HTR-8/SVneo (cell line): ENCODE results near the gene NEBL.
A peak's percentile ranks its signal among the peaks of the same experiment; 100 is the strongest.

Source experiments
- DNase-seq: peaks from one replicate; pipeline ENCODE4 v3.0.0; 2011; ENCODE audit warnings: low spot score, mixed read lengths; ENCODE audit not compliant: insufficient read length
- FAIRE-seq: peaks from 2 replicates; lab custom pipeline; 2011; peaks lifted over from hg19 to GRCh38; lab: Jason Lieb, UNC

The NEBL gene

DNA sequence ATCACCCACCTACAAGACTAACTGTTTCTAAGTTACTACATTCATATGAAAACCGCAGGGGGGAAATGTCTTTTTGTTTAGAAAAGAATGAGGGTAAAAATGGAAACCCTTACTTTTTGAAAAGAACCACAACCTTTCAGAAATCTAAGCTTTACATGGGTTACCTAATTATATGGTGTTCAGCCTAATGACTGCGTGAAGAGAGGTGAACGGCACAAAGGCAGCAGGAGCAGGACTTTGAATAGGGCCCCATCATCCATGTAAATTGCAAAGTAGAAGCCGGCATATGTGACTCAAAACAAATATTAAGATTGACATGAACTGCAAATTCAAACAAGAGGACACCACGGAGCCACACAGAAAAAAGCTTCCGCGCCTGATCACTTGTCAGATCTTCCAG is 25.1 kb downstream of the NEBL start:
- no peak for DNase-seq
- FAIRE-seq = no peak

DNA sequence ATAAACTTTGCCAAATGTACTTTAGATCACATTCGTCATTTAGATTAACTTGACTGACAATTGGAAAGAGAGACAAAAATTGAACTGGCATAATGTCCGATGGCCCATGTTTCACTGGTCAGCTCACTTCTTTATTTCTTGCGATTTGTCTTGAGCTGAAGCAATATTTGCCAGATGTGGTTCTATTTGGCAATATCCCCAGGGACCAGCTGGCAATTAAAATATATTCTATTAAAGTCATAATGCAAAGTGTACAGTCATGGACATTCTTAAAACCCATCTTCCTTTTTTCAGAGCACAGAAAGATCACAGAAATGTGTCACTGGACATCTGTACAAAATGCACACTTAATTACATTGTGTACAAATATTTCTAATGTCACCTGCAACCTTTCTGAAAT is 26.3 kb downstream of the NEBL start:
- FAIRE-seq = no peak
- no peak for DNase-seq

DNA sequence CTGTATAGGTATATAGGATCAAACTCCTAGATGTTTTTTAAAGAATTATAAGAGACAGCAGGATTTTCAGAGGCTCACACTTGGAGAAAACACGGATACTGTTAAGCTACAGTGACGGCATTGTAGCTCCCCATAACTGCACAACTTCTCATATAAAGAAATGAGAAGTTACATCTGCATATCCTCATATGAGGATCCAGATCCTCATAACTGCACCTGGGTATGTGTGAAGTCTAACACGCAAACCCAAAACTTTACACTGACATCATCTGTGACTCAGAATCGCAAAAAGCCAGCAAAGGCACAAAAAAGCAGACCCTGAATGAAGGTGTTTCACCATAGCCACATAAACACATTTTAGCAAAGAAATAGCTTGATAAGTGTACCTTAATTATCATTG is 34.1 kb downstream of the NEBL start:
- FAIRE-seq (no peak), DNase-seq (no peak)

DNA sequence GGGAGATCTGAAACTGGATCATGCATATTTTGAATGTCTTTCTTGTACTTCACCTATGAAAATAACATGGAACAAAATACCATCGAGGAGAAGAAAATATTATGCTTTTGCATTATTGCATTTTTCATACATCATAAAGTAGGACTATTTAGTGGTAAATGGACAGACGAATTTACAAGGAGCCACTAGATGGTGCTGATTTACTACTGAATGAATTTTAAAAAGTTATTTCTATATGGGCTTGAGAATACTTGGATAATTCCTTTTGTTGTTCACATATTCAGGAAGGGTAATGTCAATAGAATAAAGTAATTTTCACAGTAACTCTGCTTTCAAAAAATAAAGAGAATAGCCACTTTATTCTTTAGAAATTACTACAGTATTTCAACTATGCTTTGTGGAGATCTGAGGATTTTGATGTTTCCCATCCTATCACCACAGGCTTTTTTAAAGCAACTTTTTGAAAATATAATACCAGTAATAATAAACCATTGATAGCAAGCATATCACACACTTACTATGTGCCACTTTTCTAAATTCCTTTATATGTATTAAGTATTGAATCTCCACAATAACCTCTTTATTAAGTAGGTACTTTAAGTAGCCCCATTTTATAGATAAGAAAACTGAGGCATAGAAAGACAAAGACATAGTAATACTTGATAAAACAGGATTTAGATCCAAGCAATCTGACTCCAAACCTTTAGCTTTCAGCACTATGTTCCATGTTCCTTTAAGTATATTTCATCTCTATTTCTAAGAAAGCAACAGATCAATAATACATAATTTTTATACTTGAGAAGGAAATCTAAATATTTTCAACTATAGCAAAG is 38.6 kb downstream of the NEBL start:
- DNase-seq = peak; percentile 5
- no peak for FAIRE-seq

DNA sequence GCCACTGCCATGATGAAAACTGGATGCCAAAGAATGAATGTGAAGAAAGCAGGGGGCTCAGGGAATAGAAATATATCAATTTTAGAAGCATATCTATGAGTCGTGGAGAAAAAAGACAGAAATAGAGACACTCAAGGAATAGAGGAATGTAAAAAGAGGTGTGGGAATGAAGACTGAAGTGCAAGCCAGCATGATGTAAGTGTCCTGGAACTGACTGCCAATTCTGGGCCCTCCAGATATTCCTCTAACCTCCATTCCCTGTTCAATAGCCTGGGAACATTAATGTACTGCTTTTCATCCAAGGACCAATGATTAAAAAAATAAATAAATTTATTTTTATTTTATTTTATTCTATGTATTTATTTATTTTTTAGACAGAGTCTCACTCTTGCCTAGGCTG is 40.6 kb downstream of the NEBL start:
- DNase-seq (no peak), FAIRE-seq (no peak)

DNA sequence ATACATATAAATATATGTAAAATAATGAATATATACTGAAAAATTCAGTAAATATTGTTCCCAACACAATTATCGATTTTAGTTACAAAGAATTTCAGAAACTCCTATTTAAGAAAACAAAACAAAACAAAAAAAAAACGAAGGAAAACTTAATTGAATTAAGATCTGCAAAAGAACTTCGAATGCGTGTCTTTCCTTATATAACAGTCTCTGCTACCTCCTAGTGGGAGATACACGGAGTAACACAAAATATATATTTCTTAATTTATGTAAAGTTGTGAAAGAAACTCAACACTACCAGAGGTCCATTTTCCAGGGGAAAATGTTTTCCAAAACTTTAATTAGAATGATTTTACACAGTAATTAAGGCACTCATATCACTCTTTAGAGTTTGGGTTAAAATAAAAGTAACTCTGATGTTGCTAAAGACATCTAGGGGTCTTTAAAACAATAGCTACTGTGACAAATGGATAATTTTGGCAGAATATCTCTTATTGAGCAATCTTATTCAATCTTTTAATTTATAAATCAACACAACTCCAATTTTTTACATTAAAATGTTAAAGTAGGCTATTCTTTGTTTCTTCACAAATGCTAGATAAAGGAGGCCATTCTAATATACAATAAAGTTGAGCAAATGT is 41.6 kb downstream of the NEBL start:
- no peak for FAIRE-seq
- no peak for DNase-seq

DNA sequence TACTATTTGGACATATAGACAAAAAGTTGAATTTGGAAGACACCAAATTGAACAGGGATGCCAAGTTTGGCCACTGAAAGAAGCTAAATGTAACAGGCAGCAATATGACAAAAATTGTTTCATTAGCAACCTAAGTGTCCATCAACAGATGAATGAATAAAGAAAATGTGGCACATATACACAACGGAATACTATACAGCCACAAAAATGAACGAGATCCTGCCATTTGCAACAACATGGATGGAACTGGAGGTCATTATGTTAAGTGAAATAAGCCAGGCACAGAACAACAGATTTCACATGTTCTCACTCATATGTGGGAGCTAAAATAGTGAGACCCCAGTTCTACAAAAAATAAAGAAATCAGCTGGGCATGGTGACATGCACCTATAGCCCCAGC is 43.8 kb downstream of the NEBL start:
- no peak for DNase-seq
- FAIRE-seq = no peak

DNA sequence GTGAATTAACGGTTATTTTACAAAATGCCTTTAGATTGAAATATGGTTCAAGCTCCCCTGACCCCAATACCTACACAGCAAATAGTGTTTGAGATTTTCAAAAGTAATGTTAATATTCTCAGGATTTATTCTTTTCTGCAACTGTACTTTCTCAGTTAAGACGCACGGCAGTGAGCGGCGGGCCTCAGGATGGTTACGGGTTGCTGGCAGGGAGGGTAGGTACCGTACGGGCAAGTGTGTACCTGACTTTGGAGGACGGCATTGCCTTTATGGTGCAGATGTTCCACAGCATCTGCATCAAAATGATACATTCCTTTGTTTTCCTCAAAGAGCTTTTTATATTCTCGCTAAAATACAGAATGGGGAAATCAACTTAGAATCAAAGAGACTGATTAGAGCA is 44.8 kb downstream of the NEBL start:
- FAIRE-seq = no peak
- no peak for DNase-seq

DNA sequence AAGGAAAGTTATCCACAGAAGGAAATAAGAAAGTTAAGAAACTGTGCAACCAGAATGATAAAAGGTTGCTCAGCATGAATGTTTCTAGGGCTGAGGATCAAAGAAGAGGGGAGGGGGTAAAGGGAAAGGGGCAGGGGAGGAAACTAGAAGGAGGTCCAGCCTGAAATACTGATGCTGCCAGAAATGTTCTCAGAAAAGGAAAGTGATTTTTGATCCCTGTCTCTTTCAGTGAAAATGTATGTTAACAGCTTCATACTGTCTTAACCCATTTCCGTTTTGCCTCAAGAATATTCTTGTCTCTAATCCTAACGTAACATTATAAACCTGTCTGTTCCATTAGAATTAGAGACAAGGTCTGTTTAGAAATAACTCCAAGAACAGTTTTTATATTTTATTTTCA is 49.6 kb downstream of the NEBL start:
- FAIRE-seq (no peak), DNase-seq (no peak)

DNA sequence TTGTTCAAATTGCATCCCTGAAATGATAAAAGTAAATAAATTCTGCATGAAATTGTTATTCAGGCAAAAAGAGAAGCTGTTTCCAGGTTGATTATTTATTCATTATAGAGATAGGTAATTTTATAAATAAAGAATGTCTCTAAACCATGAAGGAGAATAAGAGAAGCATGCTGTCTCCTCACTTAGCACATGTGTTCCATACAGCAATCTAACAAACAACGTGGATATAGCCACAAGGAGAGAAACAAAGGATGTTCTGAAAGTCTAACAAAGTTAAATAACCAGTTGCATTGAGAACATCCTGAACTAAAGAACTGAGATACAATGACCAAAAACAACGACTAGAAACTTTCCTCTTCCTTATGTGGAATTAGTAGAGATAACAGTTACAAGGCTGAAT is 50.8 kb downstream of the NEBL start:
- FAIRE-seq (no peak), DNase-seq (no peak)

DNA sequence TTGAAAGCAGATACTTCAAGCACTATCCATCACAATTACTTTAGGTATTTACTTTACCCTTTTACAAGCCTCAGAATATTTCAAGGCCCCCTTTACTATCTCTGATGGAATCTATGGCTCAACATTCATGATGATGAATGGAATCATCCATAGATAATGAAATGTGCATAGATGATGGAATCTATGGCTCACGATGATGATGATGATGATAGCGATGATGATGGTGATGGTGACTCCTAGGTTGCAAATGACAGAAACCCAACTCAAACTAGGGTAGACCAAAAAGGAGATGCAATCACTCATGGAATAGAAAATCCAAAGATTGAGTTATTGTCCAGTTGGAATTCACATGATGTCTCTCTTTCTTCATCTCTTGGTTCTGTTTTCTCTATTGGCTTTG is 55.7 kb downstream of the NEBL start:
- FAIRE-seq (no peak), DNase-seq (no peak)

DNA sequence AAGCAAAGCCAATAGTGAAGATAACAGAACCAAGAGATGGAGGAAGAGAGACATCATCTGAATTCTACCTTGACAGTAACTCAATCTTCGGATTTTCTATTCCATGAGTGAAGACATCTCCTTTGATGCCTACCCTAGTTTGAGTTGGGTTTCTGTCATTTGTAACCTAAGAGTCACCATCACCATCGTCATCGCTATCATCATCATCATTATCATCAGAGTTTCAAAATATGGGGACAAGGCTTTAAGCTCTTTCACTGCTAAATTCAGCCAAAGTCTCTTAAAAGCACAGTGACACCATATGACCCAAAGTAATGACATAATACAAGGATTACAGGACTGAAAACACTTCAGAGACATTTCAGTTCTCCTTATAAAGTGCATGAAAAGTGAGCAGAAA is 57.2 kb downstream of the NEBL start:
- FAIRE-seq (no peak), DNase-seq (no peak)

DNA sequence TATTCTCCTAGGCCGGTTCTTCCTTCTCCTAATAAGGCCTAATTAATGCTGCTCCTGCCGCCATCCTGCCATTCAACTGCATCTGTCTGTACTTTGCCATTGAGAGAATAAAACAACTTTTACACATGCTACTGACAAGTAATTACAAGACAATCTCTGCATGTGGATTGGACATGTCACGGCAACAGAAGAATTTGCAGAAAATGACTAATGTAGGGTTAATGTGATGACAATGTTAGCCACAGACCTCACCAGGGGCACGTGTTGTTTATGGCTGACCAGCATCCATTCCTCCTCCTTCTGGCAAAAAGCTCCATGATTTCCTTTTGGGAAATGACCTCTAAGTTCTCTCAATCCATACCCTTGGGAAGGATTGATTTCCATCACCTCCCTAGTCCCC is 58.0 kb downstream of the NEBL start:
- FAIRE-seq = no peak
- no peak for DNase-seq

DNA sequence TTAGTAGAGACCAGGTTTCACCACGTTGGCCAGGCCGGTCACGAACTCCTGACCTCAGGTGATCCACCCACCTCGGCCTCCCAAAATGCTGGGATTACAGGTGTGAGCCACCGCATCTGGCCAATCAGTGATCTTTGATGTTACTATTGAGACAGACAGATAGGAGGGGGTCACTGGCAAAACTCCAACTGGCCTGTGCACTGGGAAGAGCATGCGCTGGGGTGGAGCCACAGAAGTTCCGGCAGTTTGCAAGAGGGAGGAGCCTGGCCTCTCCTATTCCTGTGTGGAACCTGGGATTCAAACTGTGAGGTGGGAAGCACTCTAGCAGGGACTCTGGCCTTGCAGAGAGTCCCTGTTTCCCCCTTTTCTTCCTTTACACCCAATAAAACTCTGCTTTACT is 60.7 kb downstream of the NEBL start:
- FAIRE-seq = no peak

DNA sequence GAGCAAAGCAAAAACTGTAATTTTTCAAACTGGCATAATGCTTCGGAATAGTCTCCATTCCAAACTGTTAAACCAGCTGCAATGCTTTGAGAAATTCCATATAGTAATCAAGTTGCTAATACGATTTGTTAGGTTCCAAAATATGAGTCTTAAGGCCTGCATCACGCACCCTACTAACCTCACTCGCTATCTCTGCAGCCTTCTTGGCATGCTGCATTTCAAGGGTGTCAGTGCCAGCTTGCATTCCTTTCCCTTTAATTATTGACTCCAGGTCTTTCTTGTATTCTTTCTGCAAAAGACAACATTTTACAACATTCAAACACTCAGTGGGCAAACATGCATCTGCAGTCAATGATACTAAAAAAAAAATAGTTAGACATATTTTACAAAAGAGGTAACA is 61.8 kb downstream of the NEBL start:
- no peak for FAIRE-seq

More for the DNA sequence above, 60.7 kb downstream of the NEBL start:
- DNase-seq = no peak

DNA sequence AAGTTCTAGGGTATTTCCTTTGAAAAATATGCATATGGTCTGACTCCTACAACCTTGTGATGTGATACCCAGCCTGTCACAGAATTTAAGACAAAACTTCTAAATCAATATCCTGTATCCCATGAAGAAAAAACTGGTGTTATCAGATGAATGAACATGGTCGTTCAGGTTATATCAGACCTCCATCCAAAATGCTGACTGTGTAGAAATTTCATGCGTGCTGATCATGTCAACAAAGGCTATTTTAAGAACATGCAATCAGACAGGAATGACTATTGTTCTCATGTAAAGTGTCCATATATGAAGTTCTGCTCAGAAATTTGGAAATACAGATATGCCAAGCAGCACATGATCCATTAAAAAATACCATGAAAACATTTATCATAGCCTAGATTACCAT is 62.3 kb downstream of the NEBL start:
- DNase-seq (no peak), FAIRE-seq (no peak)

More for the DNA sequence above, 61.8 kb downstream of the NEBL start:
- DNase-seq = no peak

DNA sequence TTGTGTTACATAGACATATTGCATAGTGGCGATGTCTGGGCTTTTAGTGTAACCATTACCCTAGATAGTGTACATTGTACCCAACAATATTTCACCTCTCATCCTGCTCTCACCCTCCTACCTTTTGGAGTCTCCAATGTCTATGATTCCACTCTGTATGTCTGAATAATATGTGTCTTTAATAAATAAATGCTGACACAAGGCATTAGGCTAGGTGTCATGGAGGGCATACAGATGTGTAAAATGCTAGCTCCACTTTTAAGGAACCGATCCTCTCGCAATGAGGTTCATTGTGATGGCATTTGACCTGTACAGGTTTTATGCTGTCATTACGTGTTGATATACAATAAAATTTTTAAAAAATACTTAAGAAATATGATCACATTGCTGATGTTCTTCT is 74.3 kb downstream of the NEBL start:
- no peak for FAIRE-seq
- DNase-seq = no peak

DNA sequence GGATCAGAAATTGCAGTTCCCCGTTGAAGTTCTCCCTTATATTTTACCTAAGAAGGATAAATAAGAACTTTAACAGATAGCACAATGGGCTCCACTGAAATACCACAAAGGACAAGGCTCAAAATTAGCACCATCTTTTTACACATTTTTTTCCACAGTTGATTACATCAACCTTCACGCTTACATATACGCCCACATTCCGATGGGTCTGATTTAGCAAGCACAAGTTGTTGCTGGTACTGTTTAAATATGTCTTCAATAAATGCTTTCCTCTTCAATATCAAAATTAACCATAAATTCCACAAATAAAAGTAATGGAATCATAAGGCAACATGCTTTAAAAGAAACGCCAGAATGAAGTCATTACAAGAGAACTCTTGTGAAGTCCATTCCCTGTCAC is 79.5 kb downstream of the NEBL start:
- FAIRE-seq (no peak), DNase-seq (no peak)

DNA sequence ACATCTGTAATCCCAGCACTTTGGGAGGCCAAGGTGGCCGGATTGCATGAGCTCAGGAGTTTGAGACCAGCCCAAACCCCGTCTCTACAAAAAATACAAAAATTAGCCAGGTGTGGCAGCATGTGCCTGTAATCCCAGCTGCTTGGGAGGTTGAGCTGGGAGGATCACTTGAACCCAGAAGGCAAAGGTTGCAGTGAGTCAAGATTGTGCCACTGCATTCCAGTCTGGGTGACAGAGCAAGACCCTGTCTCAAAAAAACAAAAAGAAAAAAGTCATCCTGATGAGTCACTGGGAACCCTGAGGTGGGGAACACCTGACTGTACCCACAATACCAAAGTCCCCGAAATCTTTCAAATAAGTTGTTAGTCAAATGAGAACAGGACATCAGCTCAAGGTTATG is 80.0 kb downstream of the NEBL start:
- no peak for FAIRE-seq

DNA sequence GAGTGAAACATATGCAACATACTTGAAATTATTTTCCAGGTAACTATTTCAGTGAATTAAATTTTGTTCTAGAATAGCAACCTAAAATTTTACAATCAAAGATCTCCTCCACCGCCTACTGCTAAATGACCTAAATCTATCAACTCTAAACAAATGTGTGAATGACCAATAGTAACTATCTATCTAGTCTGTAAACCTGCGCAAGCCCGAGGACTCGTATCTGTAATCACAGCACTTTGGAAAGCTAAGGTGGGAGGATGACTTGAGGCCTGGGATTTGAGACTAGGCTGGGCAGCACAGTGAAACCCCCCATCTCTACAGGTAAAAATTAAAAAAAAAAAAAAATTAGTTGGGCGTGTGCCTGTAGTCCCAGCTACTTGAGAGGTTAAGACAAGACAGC is 83.0 kb downstream of the NEBL start:
- DNase-seq (no peak), FAIRE-seq (no peak)

More for the DNA sequence above, 80.0 kb downstream of the NEBL start:
- no peak for DNase-seq

DNA sequence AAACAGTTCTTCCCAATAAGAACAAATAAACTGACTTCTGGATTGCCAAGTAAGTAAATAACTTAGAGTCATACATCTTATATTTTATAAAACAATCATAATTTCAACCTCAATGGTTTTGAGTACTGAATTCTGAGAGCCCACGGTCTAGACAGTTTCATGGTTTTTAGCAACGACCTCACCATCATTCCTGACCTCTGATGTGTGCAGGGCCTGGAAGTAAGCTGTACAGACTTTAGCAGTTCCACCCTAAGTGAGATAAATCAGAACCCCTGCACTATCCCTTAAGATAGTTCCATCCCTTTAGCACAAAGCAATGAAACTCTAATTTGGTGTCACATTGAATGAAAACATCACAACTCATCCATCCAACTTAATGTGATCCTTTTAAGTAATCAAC is 86.0 kb downstream of the NEBL start:
- FAIRE-seq (no peak), DNase-seq (no peak)

DNA sequence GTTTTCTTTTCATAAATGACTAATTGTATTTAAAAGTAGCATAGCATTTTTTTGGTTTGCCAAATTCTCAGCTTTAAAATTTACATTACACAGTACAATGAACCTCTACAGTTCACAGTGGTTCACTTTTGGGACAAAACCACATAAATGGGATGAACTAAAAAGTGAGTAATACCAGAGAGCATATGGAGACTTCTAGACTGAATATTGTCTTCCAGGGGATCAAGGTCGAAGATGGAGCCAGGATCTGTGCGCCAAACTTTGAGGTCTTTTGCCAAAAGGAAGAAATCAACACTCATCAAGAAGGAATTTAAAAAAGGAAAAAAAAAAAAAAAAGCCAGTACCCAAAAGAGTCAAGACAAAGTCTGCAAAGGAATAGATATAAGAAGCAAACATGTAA is 87.5 kb downstream of the NEBL start:
- DNase-seq = no peak
- no peak for FAIRE-seq
